BJ (cell line): ENCODE data around the gene ZBTB37. TPM values are rescaled to one million over a fixed set of nuclear protein-coding genes. Genes with fewer than 3 reads are reported as not detected.

ENCODE experiments used
- CTCF ChIA-PET: fragments of 350-600 bp; formaldehyde crosslinking; extraction: SDS; loops from one replicate; lab custom pipeline; 2021; ENCODE audit warnings: antibody characterized with exemption, inconsistent platforms; lab: Yijun Ruan, JAX
- POLR2A ChIA-PET: fragments of 300-600 bp; sonication (Branson Sonifier 250); formaldehyde crosslinking; extraction: SDS; loops from one replicate; lab custom pipeline; 2021; ENCODE audit warnings: antibody characterized with exemption; lab: Charles Lee
- DNase-seq: peaks from one replicate; pipeline ENCODE4 v3.0.0-alpha.2; 2011; ENCODE audit warnings: low read depth
- H3K27me3 ChIP-seq: 2 replicates; pipeline ENCODE4 v1.6.0; 2011; ENCODE audit warnings: low read length; ENCODE audit not compliant: control insufficient read depth, insufficient read depth
- H3K36me3 ChIP-seq: 2 replicates; pipeline ENCODE4 v1.5.1; 2011; ENCODE audit warnings: low read length; ENCODE audit not compliant: control insufficient read depth, insufficient read depth
- H3K4me3 ChIP-seq: 2 replicates; pipeline ENCODE4 v1.5.1; 2011; ENCODE audit warnings: low read depth, mild to moderate bottlenecking, control low read depth, low read length
- CTCF ChIP-seq: IDR thresholded peaks from 2 replicates; pipeline ENCODE4 v1.5.1; 2011; ENCODE audit warnings: low read depth, mild to moderate bottlenecking, control low read depth, inconsistent platforms, low read length, moderate library complexity; ENCODE audit not compliant: insufficient read depth
- polyA plus RNA-seq: library from polyadenylated mRNA; depleted of rRNA; stranded (reverse); fragments of >200 nt; gene quantifications from 2 replicates; pipeline ENCODE4 v1.2.3, GENCODE V29; 2011; rRNA removed
- small RNA-seq: library from RNA; depleted of rRNA; stranded (forward); fragments of <200 nt; gene quantifications from one replicate; pipeline ENCODE3, GENCODE V24; 2012; ENCODE audit warnings: low replicate concordance, low read depth; ENCODE audit not compliant: insufficient read length

ZBTB37 gene
- polyA plus RNA-seq, 1 experiment, result 1.8 TPM

- POLR2A ChIA-PET, result no interaction called here
- TF ChIP-seq CTCF, result no peak
- CTCF ChIA-PET, result no interaction called here
- no peaks in the 10 kb centered on the region for H3K27me3 ChIP-seq
- no peak overlapping the region for H3K4me3 ChIP-seq
- H3K36me3 ChIP-seq, result peaks cover 11% of the 10 kb centered on the region
- DNase-seq, result no peak
These were observed 68.9 kb downstream of the ZBTB37 start for GRCh38 chr1:173937062-173937461.

- CTCF ChIA-PET, result interaction anchor here (0.9 to 1.2 kb wide), 2 partner anchors 1203 to 1205 kb away, joined by 3 to 4 read pairs; no protein-coding TSS in a partner anchor
- DNase-seq, result no peak
- H3K4me3 ChIP-seq, result no peak overlapping the region
- no peaks in the 10 kb centered on the region for H3K27me3 ChIP-seq
- TF ChIP-seq CTCF, result no peak
- peaks cover 14% of the 10 kb centered on the region for H3K36me3 ChIP-seq
- POLR2A ChIA-PET, result no interaction called here
These were observed 78.3 kb downstream of the ZBTB37 start for GRCh38 chr1:173946380-173946921.

- Histone ChIP-seq H3K36me3 (peaks cover 10% of the 10 kb centered on the region), H3K4me3 (no peak overlapping the region), H3K27me3 (no peaks in the 10 kb centered on the region)
- DNase-seq, result no peak
- POLR2A ChIA-PET, result no interaction called here
- TF ChIP-seq CTCF, result no peak
- CTCF ChIA-PET, result no interaction called here
These were observed 80.4 kb downstream of the ZBTB37 start for GRCh38 chr1:173948594-173948993.

Small RNAs within 50 kb of the gene (small RNA-seq; reads per million reads assigned to genes)
- not detected for gene RNA5SP67

Other genes with a start within 250 kb of the ZBTB37 start
- not detected in 2 replicates for gene TEX50, start 233.0 kb upstream of the ZBTB37 start, polyA plus RNA-seq
- not detected in 2 replicates for gene ANKRD45, start 198.5 kb upstream of the ZBTB37 start, polyA plus RNA-seq
- gene KLHL20, start 153.4 kb upstream of the ZBTB37 start, polyA plus RNA-seq, result 11.0 and 15.5 TPM in 2 replicates
- 15.8 and 24.3 TPM in 2 replicates for gene DARS2, start 43.7 kb upstream of the ZBTB37 start, polyA plus RNA-seq
- 8.3 and 13.2 TPM in 2 replicates for gene CENPL, start 43.5 kb upstream of the ZBTB37 start, polyA plus RNA-seq
- 839 and 1,190 TPM in 2 replicates for gene GAS5, start 391 bp upstream of the ZBTB37 start, polyA plus RNA-seq
- 0.05 and 0.16 TPM in 2 replicates for gene SERPINC1, start 48.9 kb downstream of the ZBTB37 start, polyA plus RNA-seq
- 10.6 and 14.1 TPM in 2 replicates for gene RC3H1, start 154.0 kb downstream of the ZBTB37 start, polyA plus RNA-seq